GM18867 (cell line): ENCODE results near the gene OLFM2.
"Not testable (repeated sequence)": the region's sequence is repeated elsewhere in the genome, so short reads cannot be mapped to it uniquely, and the experiment has no call there.

Source experiments
- ATAC-seq: cut with Tn5 transposase; IDR thresholded peaks from one replicate; pipeline ENCODE4 v1.9.1; 2021; ENCODE audit warnings: mild to moderate bottlenecking, moderate library complexity; ENCODE audit not compliant: unreplicated experiment

Gene OLFM2

DNA sequence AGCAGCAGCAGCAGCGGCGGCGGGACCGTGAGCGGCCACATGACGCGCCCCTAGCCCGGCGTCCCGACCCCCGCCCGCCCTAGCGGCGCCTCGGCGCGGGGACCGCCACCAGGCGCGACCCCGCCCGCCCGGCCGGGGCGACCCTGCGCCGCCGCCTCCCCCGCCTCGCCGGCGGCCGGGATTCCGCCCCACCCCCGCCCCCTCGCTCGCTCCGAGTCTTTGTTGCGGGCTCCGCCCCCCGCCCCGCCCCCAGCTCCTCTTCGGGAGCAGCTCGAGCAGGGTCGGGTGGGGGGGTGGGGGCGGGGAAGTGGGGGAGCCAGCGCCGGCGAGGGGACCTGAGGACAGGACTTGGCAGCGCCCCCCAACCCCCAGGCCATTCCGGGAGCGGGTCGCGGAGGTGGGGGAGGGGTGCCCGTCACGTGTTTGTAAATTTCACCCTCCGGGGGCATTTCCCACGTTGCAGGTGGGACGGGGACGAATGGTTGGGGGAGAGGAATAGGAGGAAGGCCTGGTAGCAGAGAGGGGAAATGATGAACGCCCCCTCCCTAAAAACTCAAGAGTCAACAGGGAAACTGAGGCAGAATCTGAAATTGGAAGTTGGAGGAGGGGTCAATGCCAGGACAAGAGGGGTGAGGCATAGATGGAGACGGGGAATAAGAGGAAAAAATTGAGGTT, at the start of gene OLFM2:
Gene OLFM2, minus strand, starts transcription at position 190 of the 675 bp plus-strand sequence. Its CDS starts 149 bp downstream, at position 41.
- ATAC-seq: no peak

GRCh38 chr19:9981406-9982260, 45.3 kb upstream of the OLFM2 start:
- ATAC-seq: no peak

DNA sequence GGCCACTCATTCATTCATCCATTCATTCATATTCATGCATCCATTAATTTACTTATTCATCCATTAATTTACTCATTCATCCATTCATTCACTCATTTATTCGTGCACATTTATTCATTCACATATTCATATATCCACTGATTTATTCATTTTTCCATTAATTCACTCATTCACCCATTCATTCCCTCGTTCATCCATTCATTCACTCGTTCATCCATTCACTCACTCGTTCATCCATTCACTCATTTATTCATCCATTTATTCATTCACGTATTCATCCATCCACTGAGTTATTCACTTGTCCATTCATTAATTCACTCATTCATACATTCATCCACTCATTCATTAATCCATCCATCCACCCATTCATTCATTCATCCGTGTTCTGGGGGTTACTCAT, 35.8 kb upstream of the OLFM2 start:
- no peak for ATAC-seq

GRCh38 chr19:9971166-9971897, 35.0 kb upstream of the OLFM2 start:
- ATAC-seq: no peak

DNA sequence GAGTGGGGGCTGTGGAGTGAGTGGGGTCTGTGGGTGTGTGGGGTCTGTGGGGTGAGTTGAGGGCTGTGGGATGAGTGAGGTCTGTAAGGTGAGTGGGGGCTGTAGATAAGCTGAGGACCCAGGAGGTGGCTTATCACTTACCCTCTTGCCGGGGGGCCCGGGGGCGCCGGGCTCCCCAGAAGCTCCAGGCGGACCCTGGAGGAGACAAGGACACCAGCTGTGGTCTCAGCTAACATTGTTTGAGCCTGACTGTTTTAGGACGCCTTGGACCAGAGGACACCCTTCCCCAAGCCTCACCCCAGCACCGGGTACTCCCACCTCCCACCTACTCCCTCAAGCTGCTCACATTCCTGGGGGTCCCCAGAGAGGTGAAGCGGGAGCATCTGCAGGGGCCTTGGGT, 34.2 kb upstream of the OLFM2 start:
- ATAC-seq: no peak

- no peak for ATAC-seq
These were observed 33.3 kb upstream of the OLFM2 start for GRCh38 chr19:9969688-9969975.

- ATAC-seq: no peak
These were observed 32.7 kb upstream of the OLFM2 start for GRCh38 chr19:9968820-9969687.

GRCh38 chr19:9967326-9967725, 31.0 kb upstream of the OLFM2 start:
- ATAC-seq: no peak

DNA sequence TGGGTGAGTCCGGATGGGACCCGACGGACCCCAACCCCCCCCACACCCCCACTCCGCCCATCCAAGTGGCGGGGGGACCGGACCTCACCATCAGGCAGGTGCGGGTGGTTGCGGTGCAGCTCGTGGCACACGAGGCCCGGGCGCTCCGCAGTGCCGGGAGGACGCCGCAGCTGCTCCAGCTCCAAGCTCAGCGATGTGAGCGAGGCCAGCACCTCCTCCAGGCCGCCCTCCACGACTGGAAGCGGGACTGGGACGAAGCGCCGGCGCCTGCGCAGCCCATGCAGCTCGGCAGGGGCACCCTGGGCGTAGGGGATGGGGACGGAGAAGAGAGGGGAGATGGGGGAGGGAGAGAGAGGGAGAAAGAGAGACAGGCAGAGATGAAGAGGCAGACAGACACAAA, 30.1 kb upstream of the OLFM2 start:
- ATAC-seq: no peak

GRCh38 chr19:9966024-9966423, 29.7 kb upstream of the OLFM2 start:
- ATAC-seq: no peak

- ATAC-seq: no peak
These were observed 26.4 kb upstream of the OLFM2 start for GRCh38 chr19:9962623-9963290.

DNA sequence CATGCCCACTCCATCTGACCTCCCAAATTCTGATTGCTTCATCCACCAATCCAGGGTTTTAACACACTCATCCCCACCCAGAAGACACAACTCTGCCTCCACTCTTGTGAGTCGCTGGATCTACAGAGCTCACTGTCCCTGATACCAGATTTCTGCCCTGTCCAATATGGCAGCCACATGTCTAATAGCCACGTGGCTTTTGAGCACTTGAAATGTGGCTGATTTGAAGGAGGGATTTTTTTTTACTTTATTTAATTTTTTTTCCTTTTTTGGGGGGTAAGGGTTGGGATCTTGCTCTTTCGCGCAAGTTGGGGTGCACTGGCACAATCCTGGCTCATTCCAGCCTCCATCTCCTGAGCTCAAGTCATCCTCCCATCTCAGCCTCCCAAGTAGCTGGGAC, 24.8 kb upstream of the OLFM2 start:
- ATAC-seq: no peak

DNA sequence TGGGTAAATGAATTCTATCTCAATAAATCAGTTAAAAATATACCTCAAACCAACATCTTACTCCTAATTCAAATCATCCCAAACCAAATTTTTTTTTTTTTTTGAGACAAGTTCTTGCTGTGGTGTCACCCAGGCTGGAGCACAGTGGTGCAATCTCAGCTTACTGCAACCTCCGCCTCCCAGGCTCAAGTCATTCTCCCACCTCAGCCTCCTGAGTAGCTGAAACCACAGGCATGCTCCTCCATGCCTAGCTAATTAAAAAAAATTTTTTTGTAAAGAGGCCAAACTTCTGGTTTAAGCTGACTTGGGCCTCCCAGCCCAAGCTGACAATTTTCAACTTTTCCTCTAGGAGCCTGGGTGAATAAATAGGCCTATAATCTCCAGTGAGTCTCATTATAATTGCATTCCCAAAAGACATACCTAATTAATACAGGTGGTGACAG, 22.1 kb upstream of the OLFM2 start:
- no peak for ATAC-seq

DNA sequence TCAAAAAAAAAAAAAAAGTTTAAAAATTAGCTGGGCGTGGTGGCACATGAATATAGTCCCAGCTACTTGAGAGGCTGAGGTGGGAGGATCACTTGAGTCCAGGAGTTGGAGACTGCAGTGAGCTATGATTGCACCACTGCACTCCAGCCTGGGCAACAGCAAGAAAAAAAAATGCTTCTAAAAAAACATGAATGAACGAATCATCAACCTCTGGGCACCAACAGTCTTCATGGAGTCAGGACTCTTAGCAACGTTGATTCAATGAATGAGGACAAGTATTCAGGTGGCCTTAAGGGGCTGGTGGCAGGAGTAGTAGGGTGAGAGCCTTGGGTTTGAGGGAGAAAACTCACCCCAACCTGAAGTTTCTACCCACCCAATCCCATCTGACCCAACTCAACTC, 20.6 kb upstream of the OLFM2 start:
- no peak for ATAC-seq

GRCh38 chr19:9953802-9954542, 17.7 kb upstream of the OLFM2 start:
- ATAC-seq: no peak

DNA sequence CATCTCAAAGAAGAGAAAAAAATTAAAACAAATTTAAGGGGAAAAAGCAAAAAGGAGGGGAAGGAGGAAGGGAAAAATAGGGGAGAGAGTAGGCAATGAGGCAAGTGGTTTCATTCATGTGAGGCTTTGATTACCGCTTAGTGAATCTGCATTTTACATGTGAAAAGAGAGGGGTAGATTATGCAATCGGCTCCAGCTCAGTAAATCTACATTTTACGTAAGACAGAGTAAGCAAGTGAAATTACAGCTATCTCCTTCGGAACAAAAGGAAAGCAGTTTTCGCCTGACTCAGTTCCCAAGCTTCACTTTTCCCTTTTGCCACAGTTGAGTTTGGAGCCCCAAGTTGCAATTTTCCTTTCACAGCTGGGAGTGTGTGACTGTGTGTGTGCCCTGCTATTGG, 16.0 kb upstream of the OLFM2 start:
- no peak for ATAC-seq

DNA sequence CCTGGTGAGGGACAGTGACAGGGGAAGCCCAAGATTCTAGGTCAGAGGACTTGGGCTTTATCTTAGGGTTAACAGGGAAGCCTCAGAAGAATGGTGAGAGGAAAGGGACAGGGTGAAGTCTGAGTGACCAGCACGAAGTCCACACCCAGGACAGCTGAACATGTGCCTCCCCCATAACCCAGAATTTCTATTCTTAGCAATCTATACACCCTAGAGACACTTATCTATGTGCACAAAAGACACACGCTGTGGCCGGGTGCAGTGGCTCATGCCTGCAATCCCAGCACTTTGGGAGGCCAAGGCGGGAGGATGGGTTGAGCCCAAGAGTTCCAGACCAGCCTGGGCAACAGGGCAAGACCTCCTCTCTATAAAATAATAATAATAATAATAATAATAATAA, 11.1 kb upstream of the OLFM2 start:
- no peak for ATAC-seq

DNA sequence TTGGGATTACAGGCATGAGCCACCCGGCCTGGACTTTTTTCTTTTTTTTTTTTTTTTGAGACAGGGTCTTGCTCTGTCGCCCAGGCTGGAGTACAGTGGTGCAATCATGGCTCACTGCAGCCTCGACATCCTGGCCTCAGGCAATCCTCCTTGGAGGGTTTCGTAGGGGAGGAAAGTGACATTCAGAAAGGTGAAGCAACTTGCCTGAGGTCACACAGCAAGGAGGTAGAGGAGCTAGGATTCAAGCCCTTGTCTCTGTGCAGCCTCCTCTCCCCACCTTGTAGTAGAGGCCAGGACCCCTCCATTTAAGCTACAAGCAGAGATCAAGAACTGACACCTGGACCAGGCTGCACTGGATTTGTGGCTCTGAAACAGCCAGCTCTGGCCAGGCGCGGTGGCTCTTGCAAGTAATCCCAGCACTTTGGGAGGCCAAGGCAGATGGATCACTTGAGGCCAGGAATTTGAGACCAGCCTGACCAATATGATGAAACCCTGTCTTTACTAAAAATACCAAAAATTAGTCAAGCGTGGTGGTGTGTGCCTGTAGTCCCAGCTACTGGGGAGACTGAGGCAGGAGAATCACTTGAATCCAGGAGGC, 10.3 kb upstream of the OLFM2 start:
- ATAC-seq: not testable (repeated sequence)

- no peak for ATAC-seq
These were observed 9.1 kb upstream of the OLFM2 start for GRCh38 chr19:9945319-9945966.
